Keratinocyte (primary cell): Measurements from ENCODE around the gene SOCS6. TPM values are rescaled to one million over a fixed set of nuclear protein-coding genes. Genes with fewer than 3 reads are reported as not detected.

Experiments
- DNase-seq: peaks from one replicate; pipeline ENCODE4 v3.0.0-alpha.2; 2011; ENCODE audit warnings: low read depth, missing footprints, low spot score
- FAIRE-seq: peaks from 2 replicates; lab custom pipeline; 2011; peaks lifted over from hg19 to GRCh38; lab: Jason Lieb, UNC
- H2AFZ ChIP-seq: 2 replicates; pipeline ENCODE4 v1.6.0; 2012; ENCODE audit warnings: low read length, control low read depth, inconsistent platforms; ENCODE audit not compliant: control insufficient read depth
- H3K27ac ChIP-seq: 2 replicates; pipeline ENCODE4 v1.5.1; 2011; ENCODE audit warnings: low read length; ENCODE audit not compliant: control insufficient read depth, insufficient read depth
- H3K27me3 ChIP-seq: 3 replicates; pipeline ENCODE4 v1.6.0; 2011; ENCODE audit warnings: low read length; ENCODE audit not compliant: control insufficient read depth, insufficient read depth; ENCODE audit errors: extremely low read depth
- H3K36me3 ChIP-seq, 2 experiments: 2 replicates in 1 of 2; 3 replicates in 1 of 2; pipeline ENCODE4 v1.5.1; 2011; ENCODE audit warnings: low read length in 2 of 2, mild to moderate bottlenecking in 1 of 2; ENCODE audit not compliant: control insufficient read depth in 2 of 2, insufficient read depth in 2 of 2; ENCODE audit errors: extremely low read depth in 1 of 2
- H3K4me1 ChIP-seq: 3 replicates; pipeline ENCODE4 v1.5.1; 2011; ENCODE audit warnings: low read length; ENCODE audit not compliant: control insufficient read depth, insufficient read depth; ENCODE audit errors: extremely low read depth
- H3K4me2 ChIP-seq: 3 replicates; pipeline ENCODE4 v1.6.0; 2011; ENCODE audit warnings: low read depth, low read length; ENCODE audit not compliant: control insufficient read depth, insufficient read depth; ENCODE audit errors: extremely low read depth
- H3K4me3 ChIP-seq, 3 experiments: fragments of 200-600 bp in 1 of 3; sonication (generic) in 1 of 3; 2 replicates in 2 of 3; 3 replicates in 1 of 3; pipeline ENCODE4 v1.5.1; 2011 to 2016; ENCODE audit warnings: low read length in 3 of 3, mild to moderate bottlenecking in 3 of 3, control low read depth in 2 of 3, inconsistent platforms in 1 of 3, low read depth in 1 of 3, mixed read lengths in 1 of 3, mixed run types in 1 of 3, moderate library complexity in 1 of 3; ENCODE audit not compliant: control insufficient read depth in 2 of 3, insufficient read depth in 2 of 3; ENCODE audit errors: extremely low read depth in 1 of 3
- H3K79me2 ChIP-seq: 2 replicates; pipeline ENCODE4 v1.6.0; 2012; ENCODE audit warnings: low read length; ENCODE audit not compliant: control insufficient read depth, insufficient read depth
- H3K9ac ChIP-seq: 3 replicates; pipeline ENCODE4 v1.6.0; 2011; ENCODE audit warnings: low read length; ENCODE audit not compliant: control insufficient read depth, insufficient read depth; ENCODE audit errors: extremely low read depth
- H3K9me1 ChIP-seq: 3 replicates; pipeline ENCODE4 v1.6.0; 2011; ENCODE audit warnings: low read length; ENCODE audit not compliant: control insufficient read depth, insufficient read depth; ENCODE audit errors: extremely low read depth
- H3K9me3 ChIP-seq: 2 replicates; pipeline ENCODE4 v1.5.1; 2012; ENCODE audit warnings: low read depth, low read length; ENCODE audit not compliant: control insufficient read depth
- H4K20me1 ChIP-seq: 3 replicates; pipeline ENCODE4 v1.6.0; 2011; ENCODE audit warnings: low read length; ENCODE audit not compliant: control insufficient read depth, insufficient read depth; ENCODE audit errors: extremely low read depth
- CTCF ChIP-seq, 3 experiments: IDR thresholded peaks in 1 of 3; conservative IDR thresholded peaks in 1 of 3; optimal IDR thresholded peaks in 1 of 3; 2 replicates in 2 of 3; 3 replicates in 1 of 3; pipeline versions ENCODE3 to v1.5.1; 2011; ENCODE audit warnings: low read length in 3 of 3, mild to moderate bottlenecking in 3 of 3, moderate library complexity in 2 of 3, control low read depth in 1 of 3, inconsistent platforms in 1 of 3; ENCODE audit not compliant: insufficient read depth in 2 of 3; ENCODE audit errors: extremely low read depth in 1 of 3
- EZH2 ChIP-seq: IDR thresholded peaks from one replicate; pipeline ENCODE4 v1.6.1; 2012; ENCODE audit warnings: inconsistent platforms, mild to moderate bottlenecking, low read length, moderate library complexity
- dilution Hi-C: fragments of 300-500 bp; cut with MboI; formaldehyde crosslinking; loops from one replicate; pipeline ENCODE4 v1.7.0; 2020; ENCODE audit warnings: low sequenced_read_pairs; ENCODE audit not compliant: extremely low pct_ligation_motif_present
- polyA plus RNA-seq, 5 experiments: library from polyadenylated mRNA; depleted of rRNA in 3 of 5; stranded (reverse) in 3 of 5; stranded (forward) in 1 of 5; unstranded in 1 of 5; fragments of >200 nt; gene quantifications; 1 replicate in 1 of 5; 2 replicates in 3 of 5; 3 replicates in 1 of 5; pipeline versions ENCODE4 v1.2.1 to v1.2.3, GENCODE V29; 2011 to 2012; ENCODE audit warnings: missing spikeins in 2 of 5, low read depth in 1 of 5, low replicate concordance in 1 of 5

Gene SOCS6
- polyA plus RNA-seq, 1 donor (not counting 4 experiments of a cell fraction or from before 2014, with no cell fraction given), result 22.2 TPM

- no peaks in the 10 kb centered on the region for H4K20me1 ChIP-seq
- DNase-seq (no peak), FAIRE-seq (no peak)
- H3K4me1 ChIP-seq, result no peaks in the 10 kb centered on the region
- TF ChIP-seq EZH2, result no peak
- TF ChIP-seq CTCF (optimal IDR thresholded peaks at IDR 0.05 in 1 of 3, IDR thresholded peaks at IDR 0.05 in 1 of 3, conservative IDR thresholded peaks at IDR 0.05 in 1 of 3; ENCODE audit: extremely low read depth in 1 of 3, insufficient read depth in 2 of 3, low read length in 3 of 3), result no peak
- H3K36me3 ChIP-seq, result no peaks in the 10 kb centered on the region
- H3K79me2 ChIP-seq, result no peaks in the 10 kb centered on the region
- no peak overlapping the region for H3K4me2 ChIP-seq
- H3K9ac ChIP-seq, result no peak overlapping the region
- H3K27me3 ChIP-seq, result no peaks in the 10 kb centered on the region
- dilution Hi-C loops, result no loop called here
- no peaks in the 10 kb centered on the region for H3K9me1 ChIP-seq
- H3K4me3 ChIP-seq, result no peak overlapping the region
- H2AFZ ChIP-seq, result no peak overlapping the region
- no peak overlapping the region for H3K27ac ChIP-seq
- no peaks in the 10 kb centered on the region for H3K9me3 ChIP-seq
Observed at GRCh38 chr18:70250781-70251180, 38.1 kb upstream of the SOCS6 start.

GRCh38 chr18:70256184-70256583 lies 32.7 kb upstream of the SOCS6 start:
- DNase-seq (no peak), FAIRE-seq (no peak)
- Histone ChIP-seq H2AFZ (no peak overlapping the region), H3K27ac (no peak overlapping the region), H3K9ac (no peak overlapping the region), H3K4me2 (no peak overlapping the region), H4K20me1 (no peaks in the 10 kb centered on the region), H3K9me1 (no peaks in the 10 kb centered on the region), H3K79me2 (no peaks in the 10 kb centered on the region), H3K9me3 (no peaks in the 10 kb centered on the region), H3K36me3 (no peaks in the 10 kb centered on the region), H3K4me1 (no peaks in the 10 kb centered on the region), H3K27me3 (no peaks in the 10 kb centered on the region), H3K4me3 (no peak overlapping the region)
- TF ChIP-seq CTCF (optimal IDR thresholded peaks at IDR 0.05 in 1 of 3, IDR thresholded peaks at IDR 0.05 in 1 of 3, conservative IDR thresholded peaks at IDR 0.05 in 1 of 3; ENCODE audit: extremely low read depth in 1 of 3, insufficient read depth in 2 of 3, low read length in 3 of 3) (no peak), EZH2 (no peak)
- dilution Hi-C loops, result no loop called here
